H1 (cell line): ENCODE data around the gene EGFR. TPM values are rescaled to one million over a fixed set of nuclear protein-coding genes. Genes with fewer than 3 reads are reported as not detected.

Source experiments
- CTCF ChIA-PET: fragments of 300-600 bp; sonication (Branson Sonifier 250); formaldehyde crosslinking; loops from one replicate; lab custom pipeline; 2021; ENCODE audit not compliant: partially characterized antibody; lab: Charles Lee
- POLR2A ChIA-PET: fragments of 300-600 bp; sonication (Branson Sonifier 250); formaldehyde crosslinking; loops from one replicate; lab custom pipeline; 2021; ENCODE audit warnings: inconsistent platforms; ENCODE audit not compliant: partially characterized antibody; lab: Charles Lee
- DNase-seq, 2 experiments: peaks; one replicate each; pipeline versions ENCODE4 v3.0.0 to v3.0.0-alpha.2; 2010 to 2022; ENCODE audit warnings: low spot score in 2 of 2, low read depth in 1 of 2, mixed read lengths in 1 of 2
- FAIRE-seq: peaks from 2 replicates; lab custom pipeline; 2011; peaks lifted over from hg19 to GRCh38; lab: Jason Lieb, UNC
- H2AFZ ChIP-seq: 2 replicates; pipeline ENCODE4 v1.8.1; 2012; ENCODE audit warnings: low read length, inconsistent platforms
- H2AK5ac ChIP-seq: 2 replicates; pipeline ENCODE4 v1.6.1; 2013; ENCODE audit warnings: low read depth, low read length
- H2BK120ac ChIP-seq: replicated peaks from 2 replicates; pipeline ENCODE3; 2013; ENCODE audit warnings: low read depth, low read length, inconsistent platforms
- H2BK12ac ChIP-seq: 2 replicates; pipeline ENCODE4 v1.6.1; 2013; ENCODE audit warnings: low read depth, low read length
- H2BK15ac ChIP-seq: 2 replicates; pipeline ENCODE4 v1.6.1; 2013; ENCODE audit warnings: low read length
- H2BK20ac ChIP-seq: 2 replicates; pipeline ENCODE4 v1.6.1; 2013; ENCODE audit warnings: low read length
- H2BK5ac ChIP-seq: 2 replicates; pipeline ENCODE4 v1.6.1; 2013; ENCODE audit warnings: low read depth, low read length
- H3K14ac ChIP-seq: 2 replicates; pipeline ENCODE4 v1.6.1; 2013; ENCODE audit warnings: inconsistent platforms; ENCODE audit not compliant: insufficient read length
- H3K18ac ChIP-seq: 2 replicates; pipeline ENCODE4 v1.6.1; 2013; ENCODE audit warnings: low read length; ENCODE audit errors: extremely low read depth
- H3K23ac ChIP-seq: 2 replicates; pipeline ENCODE4 v1.6.1; 2013; ENCODE audit warnings: inconsistent platforms; ENCODE audit not compliant: insufficient read length
- H3K23me2 ChIP-seq: 2 replicates; pipeline ENCODE4 v1.6.1; 2013; ENCODE audit warnings: low read depth, low read length
- H3K27ac ChIP-seq: 2 replicates; pipeline ENCODE4 v1.6.1; 2011; ENCODE audit warnings: low read depth, low read length, inconsistent platforms
- H3K27me3 ChIP-seq, 4 experiments: replicated peaks in 1 of 4; 1 replicate in 1 of 4; 2 replicates in 3 of 4; pipeline versions ENCODE4 v1.6.1 to v1.8.1; 2011 to 2013; ENCODE audit warnings: low read length in 3 of 4, mild to moderate bottlenecking in 3 of 4, inconsistent platforms in 2 of 4, mixed read lengths in 2 of 4, moderate library complexity in 1 of 4; ENCODE audit not compliant: control insufficient read depth in 3 of 4, insufficient read depth in 3 of 4; ENCODE audit errors: extremely low read depth in 1 of 4
- H3K36me3 ChIP-seq, 4 experiments: 2 replicates each; pipeline versions ENCODE4 v1.6.1 to v1.8.1; 2011 to 2013; ENCODE audit warnings: mild to moderate bottlenecking in 4 of 4, low read length in 3 of 4, moderate library complexity in 2 of 4, control low read depth in 1 of 4, inconsistent platforms in 1 of 4; ENCODE audit not compliant: insufficient read depth in 4 of 4, control insufficient read depth in 2 of 4
- H3K4ac ChIP-seq: replicated peaks from 2 replicates; pipeline ENCODE3; 2013; ENCODE audit warnings: low read length, low read depth, mixed read lengths, inconsistent platforms; ENCODE audit not compliant: insufficient read length
- H3K4me1 ChIP-seq, 4 experiments: replicated peaks in 1 of 4; 1 replicate in 1 of 4; 2 replicates in 3 of 4; pipeline versions ENCODE4 v1.6.1 to v1.8.1; 2011 to 2013; ENCODE audit warnings: low read length in 3 of 4, inconsistent platforms in 2 of 4, mixed read lengths in 1 of 4; ENCODE audit not compliant: insufficient read depth in 4 of 4, control insufficient read depth in 3 of 4
- H3K4me2 ChIP-seq, 2 experiments: 2 replicates each; pipeline versions ENCODE4 v1.6.1 to v1.8.1; 2011 to 2013; ENCODE audit warnings: low read depth in 2 of 2, low read length in 2 of 2, control low read depth in 1 of 2, inconsistent platforms in 1 of 2, mild to moderate bottlenecking in 1 of 2; ENCODE audit not compliant: insufficient read depth in 1 of 2
- H3K4me3 ChIP-seq, 4 experiments: fragments of 200-600, 300-600 bp in 1 of 4; sonication (generic), shearing (Covaris generic), sonication (Bioruptor Twin) in 1 of 4; 2 replicates each; pipeline versions ENCODE4 v1.5.1 to v1.8.1; 2011 to 2016; ENCODE audit warnings: low read length in 4 of 4, low read depth in 3 of 4, control low read depth in 2 of 4, inconsistent platforms in 2 of 4, mild to moderate bottlenecking in 2 of 4, mixed read lengths in 1 of 4, moderate library complexity in 1 of 4; ENCODE audit not compliant: insufficient read depth in 2 of 4; ENCODE audit errors: extremely low read depth in 1 of 4
- H3K56ac ChIP-seq: replicated peaks from 2 replicates; pipeline ENCODE3; 2013; ENCODE audit warnings: low read depth, mild to moderate bottlenecking, mixed read lengths, low read length, inconsistent platforms; ENCODE audit not compliant: insufficient read length
- H3K79me1 ChIP-seq: 2 replicates; pipeline ENCODE4 v1.6.1; 2013; ENCODE audit warnings: low read depth, low read length, control low read depth
- H3K79me2 ChIP-seq, 2 experiments: 2 replicates each; pipeline versions ENCODE4 v1.6.1 to v1.8.1; 2012 to 2013; ENCODE audit warnings: low read length in 2 of 2, mild to moderate bottlenecking in 2 of 2, inconsistent platforms in 1 of 2; ENCODE audit not compliant: insufficient read depth in 2 of 2, control insufficient read depth in 1 of 2
- H3K9ac ChIP-seq, 4 experiments: replicated peaks in 1 of 4; 1 replicate in 1 of 4; 2 replicates in 3 of 4; pipeline versions ENCODE4 v1.6.1 to v1.8.1; 2011 to 2013; ENCODE audit warnings: low read depth in 3 of 4, low read length in 3 of 4, control low read depth in 2 of 4, mild to moderate bottlenecking in 2 of 4, moderate library complexity in 2 of 4, inconsistent platforms in 1 of 4; ENCODE audit errors: extremely low read depth in 1 of 4
- H3K9me3 ChIP-seq, 2 experiments: 2 replicates each; pipeline versions ENCODE4 v1.6.1 to v1.8.1; 2012 to 2013; ENCODE audit warnings: mild to moderate bottlenecking in 2 of 2, moderate library complexity in 2 of 2, control low read depth in 1 of 2, inconsistent platforms in 1 of 2, low read depth in 1 of 2, low read length in 1 of 2, mixed read lengths in 1 of 2; ENCODE audit not compliant: insufficient read depth in 2 of 2
- H4K20me1 ChIP-seq, 2 experiments: replicated peaks in 1 of 2; 2 replicates each; pipeline versions ENCODE3 to v1.8.1; 2011 to 2013; ENCODE audit warnings: inconsistent platforms in 2 of 2, low read length in 2 of 2, mild to moderate bottlenecking in 1 of 2; ENCODE audit not compliant: insufficient read depth in 2 of 2, control insufficient read depth in 1 of 2
- H4K5ac ChIP-seq: 2 replicates; pipeline ENCODE4 v1.6.1; 2013; ENCODE audit warnings: low read length, low read depth, mixed read lengths, inconsistent platforms; ENCODE audit not compliant: insufficient read length
- H4K8ac ChIP-seq: 2 replicates; pipeline ENCODE4 v1.8.0; 2013; ENCODE audit warnings: mild to moderate bottlenecking, moderate library complexity, low read length, inconsistent platforms; ENCODE audit not compliant: insufficient read depth; ENCODE audit errors: extremely low read depth
- H4K91ac ChIP-seq: replicated peaks from 2 replicates; pipeline ENCODE3; 2013; ENCODE audit warnings: low read length, mixed read lengths, inconsistent platforms; ENCODE audit not compliant: insufficient read length
- BACH1 ChIP-seq: IDR thresholded peaks from 2 replicates; pipeline ENCODE4 v1.6.1; 2012; ENCODE audit warnings: low read length, improper control_type of control experiment
- BCL11A ChIP-seq, 2 experiments: IDR thresholded peaks; one replicate each; pipeline ENCODE4 v1.6.1; 2011; ENCODE audit warnings: low read depth in 2 of 2, low read length in 2 of 2, mild to moderate bottlenecking in 2 of 2
- BRCA1 ChIP-seq: IDR thresholded peaks from 2 replicates; pipeline ENCODE4 v1.6.1; 2012; ENCODE audit warnings: low read depth, low read length, improper control_type of control experiment
- EGR1 ChIP-seq: IDR thresholded peaks from 2 replicates; pipeline ENCODE4 v1.6.1; 2011; ENCODE audit warnings: low read depth, low read length, borderline replicate concordance
- NANOG ChIP-seq: IDR thresholded peaks from 2 replicates; pipeline ENCODE4 v1.6.1; 2011; ENCODE audit warnings: low read length, low read depth, mild to moderate bottlenecking, inconsistent platforms; ENCODE audit not compliant: insufficient read depth, poor library complexity, severe bottlenecking
- SP1 ChIP-seq: IDR thresholded peaks from 2 replicates; pipeline ENCODE4 v1.6.1; 2011; ENCODE audit warnings: low read depth, low read length
- TBP ChIP-seq: IDR thresholded peaks from 2 replicates; pipeline ENCODE4 v1.6.1; 2011; ENCODE audit warnings: low read depth, low read length, improper control_type of control experiment
- ZNF274 ChIP-seq: IDR thresholded peaks from 2 replicates; pipeline ENCODE4 v1.7.0; 2012; ENCODE audit warnings: low read length, borderline replicate concordance; ENCODE audit errors: extremely low read depth
- WGBS, 2 experiments: shearing (Covaris generic) in 1 of 2; methylation state at CpG; one replicate each; pipeline versions ENCODE4 v1.1.6 to v1.1.7; 2013 to 2015; ENCODE audit warnings: low lambda C conversion rate in 2 of 2, mixed read lengths in 2 of 2, inconsistent platforms in 1 of 2, low coverage in 1 of 2, missing lambda C conversion rate in 1 of 2; ENCODE audit not compliant: insufficient replicate concordance in 2 of 2, insufficient coverage in 1 of 2, insufficient read length in 1 of 2; ENCODE audit errors: extremely low coverage in 1 of 2, missing lambda C conversion rate in 1 of 2; 5-methylcytosine and 5-hydroxymethylcytosine counted together
- polyA plus RNA-seq, 7 experiments: library from polyadenylated mRNA; depleted of rRNA in 3 of 7; stranded (reverse) in 5 of 7; unstranded in 2 of 7; fragments of >200 nt in 5 of 7; fragments of 200-250 nt in 2 of 7; gene quantifications; 1 replicate in 5 of 7; 2 replicates in 1 of 7; 4 replicates in 1 of 7; pipeline versions ENCODE4 v1.2.1 to v1.2.3, GENCODE V29; 2011 to 2013; ENCODE audit warnings: missing spikeins in 2 of 7, mixed read lengths in 2 of 7
- total RNA-seq: library from RNA; stranded (reverse); fragmentation: NEBNext Ultra II Directional; extraction: Animal tissue kit (Norgen Biotek cat#: 25700); gene quantifications from 2 replicates; pipeline ENCODE4 v1.2.1, GENCODE V29; 2021
- TF ChIP-seq, protein P1 (sequence below), 3 experiments: IDR thresholded peaks; 1 replicate in 2 of 3; 2 replicates in 1 of 3; pipeline versions ENCODE4 v1.5.1 to v1.6.1; 2011; ENCODE audit warnings: low read length in 3 of 3, mild to moderate bottlenecking in 3 of 3, inconsistent platforms in 2 of 3, low read depth in 1 of 3, moderate library complexity in 1 of 3; ENCODE audit not compliant: insufficient read depth in 1 of 3; ENCODE audit errors: control extremely low read depth in 1 of 3
- TF ChIP-seq, protein P2 (sequence below): IDR thresholded peaks from 2 replicates; pipeline ENCODE4 v1.6.1; 2012; ENCODE audit warnings: low read length, inconsistent platforms

Gene EGFR
- total and polyA plus RNA-seq, 2 of the 8 experiments (the other 6 are each of a cell fraction or from before 2014, with no cell fraction given), result 1.9 to 5.8 TPM

GRCh38 chr7:55004579-55004978 lies 14.2 kb upstream of the EGFR start:
- Histone ChIP-seq H3K36me3 (no peaks in the 10 kb centered on the region), H3K23me2 (no peaks in the 10 kb centered on the region), H3K4ac (no peak overlapping the region), H3K4me2 (no peak overlapping the region), H3K23ac (no peak overlapping the region), H2AK5ac (no peak overlapping the region), H2BK12ac (no peak overlapping the region), H2BK120ac (no peak overlapping the region), H3K27ac (no peak overlapping the region), H3K9ac (no peak overlapping the region), H3K18ac (no peak overlapping the region), H4K8ac (no peak overlapping the region), H3K79me2 (no peaks in the 10 kb centered on the region), H2AFZ (no peak overlapping the region), H4K91ac (peak overlapping the region; percentile 18), H3K4me1 (no peaks in the 10 kb centered on the region; a peak in 1 of 7 replicates), H3K27me3 (no peaks in the 10 kb centered on the region), H2BK15ac (no peak overlapping the region), H4K20me1 (no peaks in the 10 kb centered on the region), H4K5ac (no peak overlapping the region), H2BK5ac (no peak overlapping the region), H3K79me1 (no peaks in the 10 kb centered on the region), H3K14ac (no peak overlapping the region), H3K9me3 (no peaks in the 10 kb centered on the region), H3K56ac (no peak overlapping the region), H2BK20ac (no peak overlapping the region), H3K4me3 (no peak overlapping the region)
- DNase-seq, result no peak
- ChIA-PET POLR2A (interaction anchor here (0.8 kb wide), 1 partner anchor 11 kb away, joined by 4 read pairs; no protein-coding TSS in a partner anchor), CTCF (interaction anchor here (1.1 kb wide), 1 partner anchor 251 kb away, joined by 3 read pairs; no protein-coding TSS in a partner anchor)
- FAIRE-seq, result no peak
- WGBS, 2 experiments, result 95% methylated on average over 23 of the region's 29 CpGs; no CpG with 5 or more reads in 1 of the 2 experiments
- TF ChIP-seq NANOG, result no peak
- TF ChIP-seq BACH1, result no peak
- no peak for TF ChIP-seq EGR1
- TF ChIP-seq, protein P1, sequence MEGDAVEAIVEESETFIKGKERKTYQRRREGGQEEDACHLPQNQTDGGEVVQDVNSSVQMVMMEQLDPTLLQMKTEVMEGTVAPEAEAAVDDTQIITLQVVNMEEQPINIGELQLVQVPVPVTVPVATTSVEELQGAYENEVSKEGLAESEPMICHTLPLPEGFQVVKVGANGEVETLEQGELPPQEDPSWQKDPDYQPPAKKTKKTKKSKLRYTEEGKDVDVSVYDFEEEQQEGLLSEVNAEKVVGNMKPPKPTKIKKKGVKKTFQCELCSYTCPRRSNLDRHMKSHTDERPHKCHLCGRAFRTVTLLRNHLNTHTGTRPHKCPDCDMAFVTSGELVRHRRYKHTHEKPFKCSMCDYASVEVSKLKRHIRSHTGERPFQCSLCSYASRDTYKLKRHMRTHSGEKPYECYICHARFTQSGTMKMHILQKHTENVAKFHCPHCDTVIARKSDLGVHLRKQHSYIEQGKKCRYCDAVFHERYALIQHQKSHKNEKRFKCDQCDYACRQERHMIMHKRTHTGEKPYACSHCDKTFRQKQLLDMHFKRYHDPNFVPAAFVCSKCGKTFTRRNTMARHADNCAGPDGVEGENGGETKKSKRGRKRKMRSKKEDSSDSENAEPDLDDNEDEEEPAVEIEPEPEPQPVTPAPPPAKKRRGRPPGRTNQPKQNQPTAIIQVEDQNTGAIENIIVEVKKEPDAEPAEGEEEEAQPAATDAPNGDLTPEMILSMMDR (IDR thresholded peaks at IDR 0.05; ENCODE audit: control extremely low read depth in 1 of 3, insufficient read depth in 1 of 3, low read depth in 1 of 3, low read length in 3 of 3), result no peak
- no peak for TF ChIP-seq BRCA1
- no peak for TF ChIP-seq BCL11A (IDR thresholded peaks at IDR 0.05; ENCODE audit: low read depth in 2 of 2, low read length in 2 of 2)
- no peak for TF ChIP-seq TBP
- no peak for TF ChIP-seq SP1
- TF ChIP-seq, protein P2, sequence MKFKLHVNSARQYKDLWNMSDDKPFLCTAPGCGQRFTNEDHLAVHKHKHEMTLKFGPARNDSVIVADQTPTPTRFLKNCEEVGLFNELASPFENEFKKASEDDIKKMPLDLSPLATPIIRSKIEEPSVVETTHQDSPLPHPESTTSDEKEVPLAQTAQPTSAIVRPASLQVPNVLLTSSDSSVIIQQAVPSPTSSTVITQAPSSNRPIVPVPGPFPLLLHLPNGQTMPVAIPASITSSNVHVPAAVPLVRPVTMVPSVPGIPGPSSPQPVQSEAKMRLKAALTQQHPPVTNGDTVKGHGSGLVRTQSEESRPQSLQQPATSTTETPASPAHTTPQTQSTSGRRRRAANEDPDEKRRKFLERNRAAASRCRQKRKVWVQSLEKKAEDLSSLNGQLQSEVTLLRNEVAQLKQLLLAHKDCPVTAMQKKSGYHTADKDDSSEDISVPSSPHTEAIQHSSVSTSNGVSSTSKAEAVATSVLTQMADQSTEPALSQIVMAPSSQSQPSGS, result no peak
- TF ChIP-seq ZNF274, result no peak
